ENCODE measurements around the gene MCF2L. TPM values are rescaled to one million over a fixed set of nuclear protein-coding genes. Genes with fewer than 3 reads are reported as not detected.

Gene MCF2L, protein sequence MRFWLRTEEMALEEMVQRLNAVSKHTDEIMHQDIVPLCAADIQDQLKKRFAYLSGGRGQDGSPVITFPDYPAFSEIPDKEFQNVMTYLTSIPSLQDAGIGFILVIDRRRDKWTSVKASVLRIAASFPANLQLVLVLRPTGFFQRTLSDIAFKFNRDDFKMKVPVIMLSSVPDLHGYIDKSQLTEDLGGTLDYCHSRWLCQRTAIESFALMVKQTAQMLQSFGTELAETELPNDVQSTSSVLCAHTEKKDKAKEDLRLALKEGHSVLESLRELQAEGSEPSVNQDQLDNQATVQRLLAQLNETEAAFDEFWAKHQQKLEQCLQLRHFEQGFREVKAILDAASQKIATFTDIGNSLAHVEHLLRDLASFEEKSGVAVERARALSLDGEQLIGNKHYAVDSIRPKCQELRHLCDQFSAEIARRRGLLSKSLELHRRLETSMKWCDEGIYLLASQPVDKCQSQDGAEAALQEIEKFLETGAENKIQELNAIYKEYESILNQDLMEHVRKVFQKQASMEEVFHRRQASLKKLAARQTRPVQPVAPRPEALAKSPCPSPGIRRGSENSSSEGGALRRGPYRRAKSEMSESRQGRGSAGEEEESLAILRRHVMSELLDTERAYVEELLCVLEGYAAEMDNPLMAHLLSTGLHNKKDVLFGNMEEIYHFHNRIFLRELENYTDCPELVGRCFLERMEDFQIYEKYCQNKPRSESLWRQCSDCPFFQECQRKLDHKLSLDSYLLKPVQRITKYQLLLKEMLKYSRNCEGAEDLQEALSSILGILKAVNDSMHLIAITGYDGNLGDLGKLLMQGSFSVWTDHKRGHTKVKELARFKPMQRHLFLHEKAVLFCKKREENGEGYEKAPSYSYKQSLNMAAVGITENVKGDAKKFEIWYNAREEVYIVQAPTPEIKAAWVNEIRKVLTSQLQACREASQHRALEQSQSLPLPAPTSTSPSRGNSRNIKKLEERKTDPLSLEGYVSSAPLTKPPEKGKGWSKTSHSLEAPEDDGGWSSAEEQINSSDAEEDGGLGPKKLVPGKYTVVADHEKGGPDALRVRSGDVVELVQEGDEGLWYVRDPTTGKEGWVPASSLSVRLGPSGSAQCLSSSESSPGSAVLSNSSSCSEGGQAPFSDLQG
- 4.3 and 5.6 TPM in 2 replicates for total RNA-seq
- long read RNA-seq, partial matches to known transcripts: 1 of 2 reads
- long read RNA-seq, other reads (novel, unspliced or antisense): 1 of 2 reads

GRCh38 chr13:112968910-112969691, at the start of gene MCF2L:
Gene MCF2L (plus strand): TSS chr13:112969214. CDS start chr13:112969380, 166 bp downstream.
- Mint-ChIP-seq H3K27me3 (ENCODE audit: unreplicated experiment) (peaks cover 62% of the 10 kb centered on the region), H3K27ac (ENCODE audit: unreplicated experiment) (peak within 1 kb of the TSS; percentile 62), H3K36me3 (ENCODE audit: unreplicated experiment) (peaks cover 3% of the 10 kb centered on the region), H3K4me1 (ENCODE audit: unreplicated experiment) (peaks cover 6% of the 10 kb centered on the region), H3K4me3 (ENCODE audit: unreplicated experiment) (peak within 1 kb of the TSS; percentile 80), H3K9me3 (ENCODE audit: unreplicated experiment) (no peaks in the 10 kb centered on the region)
- no peak for DNase-seq (ENCODE audit: extremely low spot score, unreplicated experiment)
- TF ChIP-seq, protein P1, sequence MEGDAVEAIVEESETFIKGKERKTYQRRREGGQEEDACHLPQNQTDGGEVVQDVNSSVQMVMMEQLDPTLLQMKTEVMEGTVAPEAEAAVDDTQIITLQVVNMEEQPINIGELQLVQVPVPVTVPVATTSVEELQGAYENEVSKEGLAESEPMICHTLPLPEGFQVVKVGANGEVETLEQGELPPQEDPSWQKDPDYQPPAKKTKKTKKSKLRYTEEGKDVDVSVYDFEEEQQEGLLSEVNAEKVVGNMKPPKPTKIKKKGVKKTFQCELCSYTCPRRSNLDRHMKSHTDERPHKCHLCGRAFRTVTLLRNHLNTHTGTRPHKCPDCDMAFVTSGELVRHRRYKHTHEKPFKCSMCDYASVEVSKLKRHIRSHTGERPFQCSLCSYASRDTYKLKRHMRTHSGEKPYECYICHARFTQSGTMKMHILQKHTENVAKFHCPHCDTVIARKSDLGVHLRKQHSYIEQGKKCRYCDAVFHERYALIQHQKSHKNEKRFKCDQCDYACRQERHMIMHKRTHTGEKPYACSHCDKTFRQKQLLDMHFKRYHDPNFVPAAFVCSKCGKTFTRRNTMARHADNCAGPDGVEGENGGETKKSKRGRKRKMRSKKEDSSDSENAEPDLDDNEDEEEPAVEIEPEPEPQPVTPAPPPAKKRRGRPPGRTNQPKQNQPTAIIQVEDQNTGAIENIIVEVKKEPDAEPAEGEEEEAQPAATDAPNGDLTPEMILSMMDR (IDR thresholded peaks at IDR 0.05): peak; percentile 40

GRCh38 chr13:112923962-112924361, 45.1 kb upstream of the MCF2L start:
- DNase-seq (ENCODE audit: extremely low spot score, unreplicated experiment): no peak
- TF ChIP-seq, protein P1 (IDR thresholded peaks at IDR 0.05): no peak
- peaks cover under 1% of the 10 kb centered on the region for H3K4me1 Mint-ChIP-seq (ENCODE audit: unreplicated experiment)
- H3K27ac Mint-ChIP-seq (ENCODE audit: unreplicated experiment): no peak overlapping the region
- peaks cover 2% of the 10 kb centered on the region for H3K36me3 Mint-ChIP-seq (ENCODE audit: unreplicated experiment)
- H3K27me3 Mint-ChIP-seq (ENCODE audit: unreplicated experiment): peaks cover 46% of the 10 kb centered on the region
- H3K4me3 Mint-ChIP-seq (ENCODE audit: unreplicated experiment): no peak overlapping the region
- H3K9me3 Mint-ChIP-seq (ENCODE audit: unreplicated experiment): no peaks in the 10 kb centered on the region

GRCh38 chr13:112924365-112924764, 44.6 kb upstream of the MCF2L start:
- H3K4me3 Mint-ChIP-seq (ENCODE audit: unreplicated experiment): no peak overlapping the region
- H3K27ac Mint-ChIP-seq (ENCODE audit: unreplicated experiment): no peak overlapping the region
- DNase-seq (ENCODE audit: extremely low spot score, unreplicated experiment): no peak
- peaks cover 50% of the 10 kb centered on the region for H3K27me3 Mint-ChIP-seq (ENCODE audit: unreplicated experiment)
- H3K36me3 Mint-ChIP-seq (ENCODE audit: unreplicated experiment): peaks cover 2% of the 10 kb centered on the region
- no peaks in the 10 kb centered on the region for H3K9me3 Mint-ChIP-seq (ENCODE audit: unreplicated experiment)
- TF ChIP-seq, protein P1 (IDR thresholded peaks at IDR 0.05): no peak
- H3K4me1 Mint-ChIP-seq (ENCODE audit: unreplicated experiment): peaks cover 4% of the 10 kb centered on the region

DNA sequence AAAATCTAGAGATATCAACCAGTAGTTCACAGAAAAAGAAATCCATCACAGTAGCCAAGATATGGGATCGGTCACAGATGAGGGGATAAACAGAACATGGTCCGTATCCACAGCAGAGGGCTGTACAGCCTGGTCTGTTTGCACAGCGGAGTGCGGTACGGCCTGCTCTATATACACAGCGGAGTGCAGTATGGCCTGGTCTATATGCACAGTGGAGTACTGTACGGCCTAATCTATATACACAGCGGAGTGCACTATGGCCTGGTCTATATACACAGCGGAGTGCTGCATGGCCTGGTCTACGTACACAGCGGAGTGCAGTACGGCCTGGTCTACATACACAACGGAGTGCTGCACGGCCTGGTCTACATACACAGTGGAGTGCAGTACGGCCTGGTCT, 43.0 kb upstream of the MCF2L start:
- Mint-ChIP-seq H3K9me3 (ENCODE audit: unreplicated experiment) (no peaks in the 10 kb centered on the region), H3K4me1 (ENCODE audit: unreplicated experiment) (peaks cover 5% of the 10 kb centered on the region), H3K4me3 (ENCODE audit: unreplicated experiment) (no peak overlapping the region), H3K36me3 (ENCODE audit: unreplicated experiment) (peaks cover 2% of the 10 kb centered on the region), H3K27me3 (ENCODE audit: unreplicated experiment) (peaks cover 53% of the 10 kb centered on the region), H3K27ac (ENCODE audit: unreplicated experiment) (no peak overlapping the region)
- DNase-seq (ENCODE audit: extremely low spot score, unreplicated experiment): no peak
- TF ChIP-seq, protein P1 (IDR thresholded peaks at IDR 0.05): no peak

Data from osteocyte (in vitro differentiated cells).